HepG2 (cell line): ENCODE data around the gene MISP3. TPM values are rescaled to one million over a fixed set of nuclear protein-coding genes. Genes with fewer than 3 reads are reported as not detected.

ENCODE experiments used
- ARHGAP35 ChIP-seq: sonication (generic); formaldehyde crosslinking; IDR thresholded peaks from 2 replicates; pipeline ENCODE4 v1.9.0; 2022; ENCODE audit warnings: mild to moderate bottlenecking, inconsistent platforms, moderate library complexity, missing genetic modification reagents, borderline replicate concordance
- FOSL2 ChIP-seq: sonication (generic); formaldehyde crosslinking; IDR thresholded peaks from 2 replicates; pipeline ENCODE4 v1.4.0; 2020; ENCODE audit warnings: missing genetic modification reagents
- HNF4G ChIP-seq, 2 experiments: sonication (generic) in 1 of 2; formaldehyde crosslinking in 1 of 2; IDR thresholded peaks; 2 replicates each; pipeline versions ENCODE4 v1.4.0 to v1.6.1; 2011 to 2020; ENCODE audit warnings: borderline replicate concordance in 2 of 2, low read depth in 2 of 2, mild to moderate bottlenecking in 2 of 2, low read length in 1 of 2, missing genetic modification reagents in 1 of 2, moderate library complexity in 1 of 2
- MXI1 ChIP-seq: IDR thresholded peaks from 3 replicates; pipeline ENCODE4 v1.6.1; 2012; ENCODE audit warnings: low read depth, low read length, inconsistent platforms, borderline replicate concordance
- TARDBP ChIP-seq: sonication (generic); formaldehyde crosslinking; IDR thresholded peaks from 2 replicates; pipeline ENCODE4 v1.8.0; 2022; ENCODE audit warnings: mild to moderate bottlenecking, missing genetic modification reagents
- ZFX ChIP-seq: sonication (generic); formaldehyde crosslinking; IDR thresholded peaks from 2 replicates; pipeline ENCODE4 v1.4.0; 2020; ENCODE audit warnings: mild to moderate bottlenecking, low read depth, missing genetic modification reagents, moderate library complexity
- ZFYVE20 ChIP-seq: sonication (generic); formaldehyde crosslinking; IDR thresholded peaks from 2 replicates; pipeline ENCODE4 v1.8.0; 2023; ENCODE audit warnings: low read depth, mild to moderate bottlenecking, moderate library complexity, missing genetic modification reagents, borderline replicate concordance
- ZNF44 ChIP-seq: sonication (generic); formaldehyde crosslinking; IDR thresholded peaks from 2 replicates; pipeline ENCODE4 v1.5.1; 2020; ENCODE audit warnings: mild to moderate bottlenecking, missing genetic modification reagents
- ZNF737 ChIP-seq: sonication (generic); formaldehyde crosslinking; IDR thresholded peaks from 2 replicates; pipeline ENCODE4 v1.5.0; 2020; ENCODE audit warnings: missing genetic modification reagents, mild to moderate bottlenecking, borderline replicate concordance
- polyA plus RNA-seq, 8 experiments: library from polyadenylated mRNA; depleted of rRNA in 3 of 8; stranded (reverse) in 7 of 8; unstranded in 1 of 8; fragments of >200 nt; fragmentation: Illumina TruSeq in 4 of 8; extraction: Trizol in 4 of 8; gene quantifications; 2 replicates each; pipeline versions ENCODE4 v1.2.1 to v1.2.3, GENCODE V29; 2011 to 2016; ENCODE audit warnings: low read depth in 4 of 8, missing spikeins in 1 of 8, mixed read lengths in 1 of 8; ENCODE audit not compliant: insufficient read depth in 1 of 8
- total RNA-seq, 5 experiments: library from RNA; depleted of rRNA; stranded (reverse); fragments of >200 nt; fragmentation: Illumina TruSeq; extraction: Trizol; gene quantifications; 2 replicates each; pipeline ENCODE4 v1.2.3, GENCODE V29; 2016; ENCODE audit warnings: low read depth in 1 of 5
- TF ChIP-seq, protein P1 (sequence below): sonication (generic); formaldehyde crosslinking; conservative IDR thresholded peaks from 2 replicates; pipeline ENCODE4 v1.8.0; 2022; ENCODE audit warnings: low read depth, missing genetic modification reagents
- TF ChIP-seq, protein P2 (sequence below): sonication (generic); formaldehyde crosslinking; IDR thresholded peaks from 2 replicates; pipeline ENCODE4 v1.4.0; 2020; ENCODE audit warnings: mild to moderate bottlenecking, missing genetic modification reagents, borderline replicate concordance
- TF ChIP-seq, protein P3 (sequence below): IDR thresholded peaks from 2 replicates; pipeline ENCODE4 v1.6.1; 2016; ENCODE audit warnings: low read depth
- TF ChIP-seq, protein P4 (sequence below): sonication (generic); formaldehyde crosslinking; IDR thresholded peaks from 2 replicates; pipeline ENCODE4 v1.4.0; 2020; ENCODE audit warnings: mild to moderate bottlenecking, missing genetic modification reagents

Gene MISP3
- total and polyA plus RNA-seq, 2 of the 13 experiments (the other 11 are each of a cell fraction or from before 2014, with no cell fraction given), result 2.5 to 5.4 TPM

DNA sequence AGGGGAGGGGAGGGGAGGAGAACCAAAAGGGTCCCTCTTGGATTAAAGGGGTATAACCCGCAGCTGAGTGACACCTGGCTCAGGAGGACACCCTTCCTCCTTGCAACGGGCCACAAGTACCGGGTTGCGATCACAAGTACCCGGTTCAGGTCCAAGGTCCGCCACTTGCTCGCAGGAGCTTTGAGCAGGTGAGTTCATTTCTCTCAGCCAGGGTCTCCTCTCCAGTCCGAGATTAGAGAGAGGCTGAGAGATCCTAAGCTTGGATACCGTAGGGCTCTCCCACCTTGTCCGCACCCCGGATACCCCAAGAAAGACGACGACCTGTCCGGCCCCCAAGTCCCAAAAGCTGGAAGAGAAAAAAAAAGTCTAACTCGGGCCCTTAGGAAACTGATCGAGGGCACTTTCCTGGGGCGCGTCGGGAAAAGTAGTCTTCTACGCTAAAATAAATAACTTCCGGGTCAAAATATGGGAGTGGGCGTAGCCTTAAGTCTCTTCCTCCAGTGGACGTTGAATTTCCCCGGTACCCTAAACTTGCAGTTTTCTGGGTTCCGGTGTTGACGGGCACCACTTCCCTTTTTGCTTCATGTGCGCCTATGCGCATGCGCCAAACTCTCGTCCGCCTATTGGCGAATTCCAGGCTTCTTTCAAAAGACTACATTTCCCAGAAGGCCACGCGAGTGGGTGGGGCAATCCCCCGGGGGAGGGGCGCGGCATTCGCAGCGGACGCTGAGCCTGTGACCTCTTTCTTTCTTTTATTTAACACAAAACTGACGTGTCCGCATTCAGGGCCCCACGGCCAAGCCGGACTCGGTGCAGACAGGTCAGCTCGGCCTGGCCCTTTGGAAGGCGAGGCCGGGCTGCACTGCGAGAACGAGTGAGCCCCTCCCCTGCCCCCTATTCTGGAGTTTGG, 8.6 kb downstream of the MISP3 start (continued):
- TF ChIP-seq ARHGAP35 (no peak), ZFYVE20 (CRISPR knock-in tag) (no peak), TARDBP (CRISPR knock-in tag) (0 out of 2 replicates have a peak, but pooled peaks have one; percentile 16), FOSL2 (CRISPR knock-in tag) (peak; percentile 32; the same call in 1 of the 2 replicates), ZFX (CRISPR knock-in tag) (peak; percentile 91), MXI1 (peak; percentile 80; the same call in 2 of the 3 replicates), HNF4G (IDR thresholded peaks at IDR 0.05; ENCODE audit: borderline replicate concordance, low read depth, low read length) (0 out of 2 replicates have a peak, but pooled peaks have one; percentile 12), HNF4G (CRISPR knock-in tag; IDR thresholded peaks at IDR 0.05; ENCODE audit: borderline replicate concordance, low read depth) (no peak), ZNF737 (no peak), ZNF44 (CRISPR knock-in tag) (no peak)
- TF ChIP-seq, protein P1, sequence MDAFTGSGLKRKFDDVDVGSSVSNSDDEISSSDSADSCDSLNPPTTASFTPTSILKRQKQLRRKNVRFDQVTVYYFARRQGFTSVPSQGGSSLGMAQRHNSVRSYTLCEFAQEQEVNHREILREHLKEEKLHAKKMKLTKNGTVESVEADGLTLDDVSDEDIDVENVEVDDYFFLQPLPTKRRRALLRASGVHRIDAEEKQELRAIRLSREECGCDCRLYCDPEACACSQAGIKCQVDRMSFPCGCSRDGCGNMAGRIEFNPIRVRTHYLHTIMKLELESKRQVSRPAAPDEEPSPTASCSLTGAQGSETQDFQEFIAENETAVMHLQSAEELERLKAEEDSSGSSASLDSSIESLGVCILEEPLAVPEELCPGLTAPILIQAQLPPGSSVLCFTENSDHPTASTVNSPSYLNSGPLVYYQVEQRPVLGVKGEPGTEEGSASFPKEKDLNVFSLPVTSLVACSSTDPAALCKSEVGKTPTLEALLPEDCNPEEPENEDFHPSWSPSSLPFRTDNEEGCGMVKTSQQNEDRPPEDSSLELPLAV (CRISPR knock-in tag), result no peak
- TF ChIP-seq, protein P2, sequence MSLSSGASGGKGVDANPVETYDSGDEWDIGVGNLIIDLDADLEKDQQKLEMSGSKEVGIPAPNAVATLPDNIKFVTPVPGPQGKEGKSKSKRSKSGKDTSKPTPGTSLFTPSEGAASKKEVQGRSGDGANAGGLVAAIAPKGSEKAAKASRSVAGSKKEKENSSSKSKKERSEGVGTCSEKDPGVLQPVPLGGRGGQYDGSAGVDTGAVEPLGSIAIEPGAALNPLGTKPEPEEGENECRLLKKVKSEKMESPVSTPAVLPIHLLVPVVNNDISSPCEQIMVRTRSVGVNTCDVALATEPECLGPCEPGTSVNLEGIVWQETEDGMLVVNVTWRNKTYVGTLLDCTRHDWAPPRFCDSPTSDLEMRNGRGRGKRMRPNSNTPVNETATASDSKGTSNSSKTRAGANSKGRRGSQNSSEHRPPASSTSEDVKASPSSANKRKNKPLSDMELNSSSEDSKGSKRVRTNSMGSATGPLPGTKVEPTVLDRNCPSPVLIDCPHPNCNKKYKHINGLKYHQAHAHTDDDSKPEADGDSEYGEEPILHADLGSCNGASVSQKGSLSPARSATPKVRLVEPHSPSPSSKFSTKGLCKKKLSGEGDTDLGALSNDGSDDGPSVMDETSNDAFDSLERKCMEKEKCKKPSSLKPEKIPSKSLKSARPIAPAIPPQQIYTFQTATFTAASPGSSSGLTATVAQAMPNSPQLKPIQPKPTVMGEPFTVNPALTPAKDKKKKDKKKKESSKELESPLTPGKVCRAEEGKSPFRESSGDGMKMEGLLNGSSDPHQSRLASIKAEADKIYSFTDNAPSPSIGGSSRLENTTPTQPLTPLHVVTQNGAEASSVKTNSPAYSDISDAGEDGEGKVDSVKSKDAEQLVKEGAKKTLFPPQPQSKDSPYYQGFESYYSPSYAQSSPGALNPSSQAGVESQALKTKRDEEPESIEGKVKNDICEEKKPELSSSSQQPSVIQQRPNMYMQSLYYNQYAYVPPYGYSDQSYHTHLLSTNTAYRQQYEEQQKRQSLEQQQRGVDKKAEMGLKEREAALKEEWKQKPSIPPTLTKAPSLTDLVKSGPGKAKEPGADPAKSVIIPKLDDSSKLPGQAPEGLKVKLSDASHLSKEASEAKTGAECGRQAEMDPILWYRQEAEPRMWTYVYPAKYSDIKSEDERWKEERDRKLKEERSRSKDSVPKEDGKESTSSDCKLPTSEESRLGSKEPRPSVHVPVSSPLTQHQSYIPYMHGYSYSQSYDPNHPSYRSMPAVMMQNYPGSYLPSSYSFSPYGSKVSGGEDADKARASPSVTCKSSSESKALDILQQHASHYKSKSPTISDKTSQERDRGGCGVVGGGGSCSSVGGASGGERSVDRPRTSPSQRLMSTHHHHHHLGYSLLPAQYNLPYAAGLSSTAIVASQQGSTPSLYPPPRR (CRISPR knock-in tag), result no peak
- TF ChIP-seq, protein P3, sequence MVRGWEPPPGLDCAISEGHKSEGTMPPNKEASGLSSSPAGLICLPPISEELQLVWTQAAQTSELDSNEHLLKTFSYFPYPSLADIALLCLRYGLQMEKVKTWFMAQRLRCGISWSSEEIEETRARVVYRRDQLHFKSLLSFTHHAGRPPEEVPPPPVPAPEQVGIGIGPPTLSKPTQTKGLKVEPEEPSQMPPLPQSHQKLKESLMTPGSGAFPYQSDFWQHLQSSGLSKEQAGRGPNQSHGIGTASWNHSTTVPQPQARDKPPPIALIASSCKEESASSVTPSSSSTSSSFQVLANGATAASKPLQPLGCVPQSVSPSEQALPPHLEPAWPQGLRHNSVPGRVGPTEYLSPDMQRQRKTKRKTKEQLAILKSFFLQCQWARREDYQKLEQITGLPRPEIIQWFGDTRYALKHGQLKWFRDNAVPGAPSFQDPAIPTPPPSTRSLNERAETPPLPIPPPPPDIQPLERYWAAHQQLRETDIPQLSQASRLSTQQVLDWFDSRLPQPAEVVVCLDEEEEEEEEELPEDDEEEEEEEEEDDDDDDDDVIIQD (CRISPR knock-in tag), result no peak
- TF ChIP-seq, protein P4, sequence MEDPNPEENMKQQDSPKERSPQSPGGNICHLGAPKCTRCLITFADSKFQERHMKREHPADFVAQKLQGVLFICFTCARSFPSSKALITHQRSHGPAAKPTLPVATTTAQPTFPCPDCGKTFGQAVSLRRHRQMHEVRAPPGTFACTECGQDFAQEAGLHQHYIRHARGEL (CRISPR knock-in tag), result no peak
